ENCODE data around the gene ABCD4. TPM values are rescaled to one million over a fixed set of nuclear protein-coding genes. Genes with fewer than 3 reads are reported as not detected.

ABCD4 gene
- total and polyA plus RNA-seq, 2 experiments from 2014 or later, result 60.5 to 73.1 TPM

- no peak for TF ChIP-seq ZNF462 (CRISPR knock-in tag; IDR thresholded peaks at IDR 0.05)
- TF ChIP-seq JUNB (IDR thresholded peaks at IDR 0.05; ENCODE audit: unreplicated experiment), result no peak
These were observed 60.0 kb downstream of the ABCD4 start (continued) for GRCh38 chr14:74242780-74243042.

GRCh38 chr14:74242021-74242779, 60.5 kb downstream of the ABCD4 start:
- DNase-seq (ENCODE audit: low spot score), result peak; percentile 41
- Histone ChIP-seq H3K4me2 (peak overlapping the region; percentile 91), H3F3A (replicated peaks; ENCODE audit: low read depth) (peaks cover 17% of the 10 kb centered on the region; the same call in 1 of the 2 replicates), H3K4me1 (ENCODE audit: insufficient read depth) (peaks cover 48% of the 10 kb centered on the region), H3K79me2 (replicated peaks; ENCODE audit: insufficient read depth) (no peaks in the 10 kb centered on the region), H3K27ac (ENCODE audit: low read depth) (no peak overlapping the region), H3K36me3 (ENCODE audit: insufficient read depth) (no peaks in the 10 kb centered on the region), H3K27me3 (ENCODE audit: insufficient read depth) (peaks cover 81% of the 10 kb centered on the region), H4K20me1 (replicated peaks; ENCODE audit: insufficient read depth) (0 out of 2 replicates have a peak, but pooled peaks cover 8% of the 10 kb centered on the region), H3K9me2 (ENCODE audit: insufficient read depth) (no peaks in the 10 kb centered on the region), H2AFZ (no peak overlapping the region), H3K4me3 (peak overlapping the region; percentile 69)
- peaks cover 2% of the 10 kb centered on the region; the same call in 1 of the 3 replicates for H3K36me3 Mint-ChIP-seq (ENCODE audit: low read depth)
- peaks cover 93% of the 10 kb centered on the region for H3K27me3 Mint-ChIP-seq (ENCODE audit: insufficient read depth, low read depth, poor library complexity)
- peaks cover 57% of the 10 kb centered on the region for H3K4me1 Mint-ChIP-seq
- H3K9me3 Mint-ChIP-seq, result peaks cover 8% of the 10 kb centered on the region
- ATAC-seq, result peak; percentile 3
- H3K4me3 Mint-ChIP-seq, result peak overlapping the region; percentile 69
- peak; percentile 12 for TF ChIP-seq EZH2phosphoT487 (IDR thresholded peaks at IDR 0.05; ENCODE audit: unreplicated experiment)
- no peak for TF ChIP-seq NANOG (IDR thresholded peaks at IDR 0.05; ENCODE audit: borderline replicate concordance)
- TF ChIP-seq EZH2 (IDR thresholded peaks at IDR 0.05; ENCODE audit: low read depth, unreplicated experiment), result peak; percentile 94
- H3K27ac Mint-ChIP-seq, result no peak overlapping the region
